ENCODE data around the gene GOLGA2. TPM values are rescaled to one million over a fixed set of nuclear protein-coding genes. Genes with fewer than 3 reads are reported as not detected.
A peak's percentile ranks its signal among the peaks of the same experiment; 100 is the strongest.

Gene GOLGA2
- total and polyA plus RNA-seq, 2 of the 13 experiments (the other 11 are each of a cell fraction or from before 2014, with no cell fraction given) = 45.3 to 45.8 TPM

- TF ChIP-seq REST (IDR thresholded peaks at IDR 0.05; ENCODE audit: borderline replicate concordance in 1 of 2, low read depth in 1 of 2, low read length in 2 of 2) = peak in 1 of 2 experiments; percentile 48; a peak in 1 of 4 replicates
- no peak for TF ChIP-seq NFE2L2 (IDR thresholded peaks at IDR 0.05; ENCODE audit: low read length)
- no peak for TF ChIP-seq TOPORS (CRISPR knock-in tag; IDR thresholded peaks at IDR 0.05)
- peak; percentile 52; the same call in 1 of the 2 replicates for TF ChIP-seq MXD4 (CRISPR knock-in tag; IDR thresholded peaks at IDR 0.05)
- no peak for TF ChIP-seq ZNF264 (CRISPR knock-in tag; IDR thresholded peaks at IDR 0.05)
- peak; percentile 74 for TF ChIP-seq PHF20 (CRISPR knock-in tag; IDR thresholded peaks at IDR 0.05)
- no peak for TF ChIP-seq ZNF556 (CRISPR knock-in tag; IDR thresholded peaks at IDR 0.05; ENCODE audit: borderline replicate concordance)
- TF ChIP-seq, protein P1, sequence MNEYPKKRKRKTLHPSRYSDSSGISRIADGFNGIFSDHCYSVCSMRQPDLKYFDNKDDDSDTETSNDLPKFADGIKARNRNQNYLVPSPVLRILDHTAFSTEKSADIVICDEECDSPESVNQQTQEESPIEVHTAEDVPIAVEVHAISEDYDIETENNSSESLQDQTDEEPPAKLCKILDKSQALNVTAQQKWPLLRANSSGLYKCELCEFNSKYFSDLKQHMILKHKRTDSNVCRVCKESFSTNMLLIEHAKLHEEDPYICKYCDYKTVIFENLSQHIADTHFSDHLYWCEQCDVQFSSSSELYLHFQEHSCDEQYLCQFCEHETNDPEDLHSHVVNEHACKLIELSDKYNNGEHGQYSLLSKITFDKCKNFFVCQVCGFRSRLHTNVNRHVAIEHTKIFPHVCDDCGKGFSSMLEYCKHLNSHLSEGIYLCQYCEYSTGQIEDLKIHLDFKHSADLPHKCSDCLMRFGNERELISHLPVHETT (CRISPR knock-in tag; conservative IDR thresholded peaks at IDR 0.05) = 0 out of 2 replicates have a peak, but pooled peaks have one; percentile 39
- TF ChIP-seq ZNF468 (CRISPR knock-in tag; IDR thresholded peaks at IDR 0.05) = no peak
- peak; percentile 41; the same call in 1 of the 2 replicates for TF ChIP-seq ZNF335 (CRISPR knock-in tag; IDR thresholded peaks at IDR 0.05)
- TF ChIP-seq ZFP36 (IDR thresholded peaks at IDR 0.05; ENCODE audit: borderline replicate concordance, low read depth, low read length, partially characterized antibody) = no peak
- TF ChIP-seq ZNF318 (CRISPR knock-in tag; IDR thresholded peaks at IDR 0.05) = no peak
- TF ChIP-seq TAF15 (IDR thresholded peaks at IDR 0.05; ENCODE audit: low read depth, low read length, poor library complexity, severe bottlenecking) = peak; percentile 88
- no peak for TF ChIP-seq ZNF10 (CRISPR knock-in tag; IDR thresholded peaks at IDR 0.05; ENCODE audit: borderline replicate concordance, low read depth)
- no peak for TF ChIP-seq ZNF253 (CRISPR knock-in tag; IDR thresholded peaks at IDR 0.05; ENCODE audit: borderline replicate concordance)
- no peak for TF ChIP-seq ZNF484 (CRISPR knock-in tag; IDR thresholded peaks at IDR 0.05; ENCODE audit: borderline replicate concordance, low read depth)
Measured at GRCh38 chr9:128276008-128276573, 284 bp upstream of the GOLGA2 start, which contains the start of gene SWI5 (continued).

Data from HepG2 (cell line).